Ectodermal cell (in vitro differentiated cells): ENCODE measurements around the gene TAF8.
A peak's percentile ranks its signal among the peaks of the same experiment; 100 is the strongest.

ENCODE experiments used
- H3K27ac ChIP-seq: 2 replicates; pipeline ENCODE4 v1.7.0; 2013; ENCODE audit warnings: mild to moderate bottlenecking, low read depth, low read length; ENCODE audit not compliant: insufficient read depth, poor library complexity, severe bottlenecking
- H3K27me3 ChIP-seq: 2 replicates; pipeline ENCODE4 v1.7.0; 2013; ENCODE audit warnings: mild to moderate bottlenecking, low read length; ENCODE audit not compliant: insufficient read depth, control insufficient read depth, poor library complexity, severe bottlenecking
- H3K36me3 ChIP-seq: one replicate; pipeline ENCODE4 v1.7.0; 2013; ENCODE audit warnings: low read length; ENCODE audit not compliant: control insufficient read depth, insufficient read depth
- H3K4me1 ChIP-seq: one replicate; pipeline ENCODE4 v1.7.0; 2013; ENCODE audit warnings: low read length; ENCODE audit not compliant: control insufficient read depth, insufficient read depth
- H3K4me3 ChIP-seq: 2 replicates; pipeline ENCODE4 v1.7.0; 2013; ENCODE audit warnings: low read depth, low read length, control low read depth; ENCODE audit not compliant: insufficient read depth
- H3K9me3 ChIP-seq: 2 replicates; pipeline ENCODE4 v1.7.0; 2013; ENCODE audit warnings: mild to moderate bottlenecking, low read length, moderate library complexity; ENCODE audit not compliant: control insufficient read depth
- WGBS, 2 experiments: methylation state at CpG; one replicate each; pipeline ENCODE4 v1.1.7; 2013; ENCODE audit warnings: missing lambda C conversion rate in 2 of 2; 5-methylcytosine and 5-hydroxymethylcytosine counted together

TAF8 gene

GRCh38 chr6:42125231-42125630, 74.9 kb downstream of the TAF8 start:
- H3K4me1 ChIP-seq = no peaks in the 10 kb centered on the region
- H3K27me3 ChIP-seq = no peaks in the 10 kb centered on the region
- no peak overlapping the region for H3K4me3 ChIP-seq
- peaks cover 3% of the 10 kb centered on the region for H3K36me3 ChIP-seq
- no peaks in the 10 kb centered on the region for H3K9me3 ChIP-seq
- no peak overlapping the region for H3K27ac ChIP-seq
- WGBS, 2 experiments = 93 to 96% methylated on average over 14 of the region's 14 CpGs

- no peaks in the 10 kb centered on the region for H3K4me1 ChIP-seq
Observed at GRCh38 chr6:42125663-42126062, 75.3 kb downstream of the TAF8 start.

GRCh38 chr6:42128460-42129359, 78.4 kb downstream of the TAF8 start:
- H3K36me3 ChIP-seq = peaks cover 3% of the 10 kb centered on the region
- no peak overlapping the region for H3K4me3 ChIP-seq
- no peaks in the 10 kb centered on the region for H3K27me3 ChIP-seq
- no peaks in the 10 kb centered on the region for H3K4me1 ChIP-seq
- 93 to 96% methylated on average over 25 of the region's 25 CpGs for WGBS, 2 experiments
- no peak overlapping the region for H3K27ac ChIP-seq
- no peaks in the 10 kb centered on the region for H3K9me3 ChIP-seq

More at GRCh38 chr6:42125663-42126062, 75.3 kb downstream of the TAF8 start:
- H3K9me3 ChIP-seq = no peaks in the 10 kb centered on the region
- H3K4me3 ChIP-seq = no peak overlapping the region
- H3K27me3 ChIP-seq = no peaks in the 10 kb centered on the region
- no peak overlapping the region for H3K27ac ChIP-seq
- 89 to 92% methylated on average over 3 of the region's 3 CpGs for WGBS, 2 experiments
- H3K36me3 ChIP-seq = peaks cover 3% of the 10 kb centered on the region

GRCh38 chr6:42129360-42129676, 79.0 kb downstream of the TAF8 start:
- H3K4me1 ChIP-seq = no peaks in the 10 kb centered on the region
- H3K4me3 ChIP-seq = no peak overlapping the region
- peaks cover 3% of the 10 kb centered on the region for H3K36me3 ChIP-seq
- H3K9me3 ChIP-seq = no peaks in the 10 kb centered on the region
- no peaks in the 10 kb centered on the region for H3K27me3 ChIP-seq
- WGBS, 2 experiments = 90 to 93% methylated on average over 2 of the region's 2 CpGs
- H3K27ac ChIP-seq = no peak overlapping the region

GRCh38 chr6:42131531-42131930, 81.2 kb downstream of the TAF8 start:
- Histone ChIP-seq H3K9me3 (no peaks in the 10 kb centered on the region), H3K27ac (no peak overlapping the region), H3K27me3 (no peaks in the 10 kb centered on the region), H3K4me3 (no peak overlapping the region), H3K36me3 (peaks cover 3% of the 10 kb centered on the region), H3K4me1 (no peaks in the 10 kb centered on the region)
- 90 to 91% methylated on average over 11 of the region's 11 CpGs for WGBS, 2 experiments

GRCh38 chr6:42133926-42134325, 83.6 kb downstream of the TAF8 start:
- Histone ChIP-seq H3K4me1 (peaks cover 7% of the 10 kb centered on the region), H3K36me3 (no peaks in the 10 kb centered on the region), H3K27me3 (no peaks in the 10 kb centered on the region), H3K4me3 (no peak overlapping the region), H3K9me3 (no peaks in the 10 kb centered on the region), H3K27ac (no peak overlapping the region)
- 92% methylated on average over 4 of the region's 4 CpGs for WGBS, 2 experiments

GRCh38 chr6:42135161-42135560, 84.8 kb downstream of the TAF8 start:
- H3K4me1 ChIP-seq = peaks cover 11% of the 10 kb centered on the region
- no peaks in the 10 kb centered on the region for H3K36me3 ChIP-seq
- H3K27me3 ChIP-seq = no peaks in the 10 kb centered on the region
- H3K4me3 ChIP-seq = no peak overlapping the region
- H3K27ac ChIP-seq = no peak overlapping the region
- whole genome bisulfite sequencing, 2 experiments = 66 to 75% methylated on average over 12 of the region's 12 CpGs
- no peaks in the 10 kb centered on the region for H3K9me3 ChIP-seq

GRCh38 chr6:42135722-42136121, 85.4 kb downstream of the TAF8 start:
- Histone ChIP-seq H3K36me3 (no peaks in the 10 kb centered on the region), H3K9me3 (no peaks in the 10 kb centered on the region), H3K4me3 (no peak overlapping the region), H3K27ac (no peak overlapping the region), H3K27me3 (no peaks in the 10 kb centered on the region), H3K4me1 (peaks cover 11% of the 10 kb centered on the region)
- WGBS, 2 experiments = 68 to 72% methylated on average over 2 of the region's 2 CpGs

GRCh38 chr6:42136508-42137193, 86.3 kb downstream of the TAF8 start:
- peaks cover 5% of the 10 kb centered on the region for H3K27me3 ChIP-seq
- 4 to 5% methylated on average over 13 to 14 of the region's 14 CpGs for WGBS, 2 experiments
- no peaks in the 10 kb centered on the region for H3K36me3 ChIP-seq
- H3K4me1 ChIP-seq = peaks cover 15% of the 10 kb centered on the region
- peak overlapping the region; percentile 61 for H3K27ac ChIP-seq
- no peaks in the 10 kb centered on the region for H3K9me3 ChIP-seq
- H3K4me3 ChIP-seq = no peak overlapping the region
